Tibial artery (tissue), 4 donors: ENCODE measurements around the gene GPALPP1.
A peak's percentile ranks its signal among the peaks of the same experiment; 100 is the strongest.

ENCODE experiments used
- DNase-seq, 2 donors: peaks; one replicate each; pipeline ENCODE4 v3.0.0-alpha.2; 2019
- H3K27ac ChIP-seq, 2 donors: fragments of 200-600 bp; sonication (generic) in 1 of 2; 1 replicate in 1 of 2; 2 replicates in 1 of 2; pipeline ENCODE4 v1.5.1; 2018 to 2019; ENCODE audit warnings: mild to moderate bottlenecking in 1 of 2
- H3K27me3 ChIP-seq, 2 donors: fragments of 200-600 bp; sonication (generic) in 1 of 2; one replicate each; pipeline versions ENCODE4 v1.5.1 to v1.6.0; 2016 to 2019
- H3K36me3 ChIP-seq, 3 donors: fragments of 200-600 bp; sonication (generic) in 2 of 3; one replicate each; pipeline ENCODE4 v1.5.1; 2016 to 2019; ENCODE audit warnings: mild to moderate bottlenecking in 2 of 3
- H3K4me1 ChIP-seq, 4 donors: fragments of 200-600 bp; sonication (generic) in 2 of 4; 1 replicate in 3 of 4; 2 replicates in 1 of 4; pipeline ENCODE4 v1.5.1; 2016 to 2019
- H3K4me3 ChIP-seq, 2 donors: fragments of 200-600 bp; sonication (generic) in 1 of 2; 1 replicate in 1 of 2; 2 replicates in 1 of 2; pipeline ENCODE4 v1.5.1; 2018 to 2019; ENCODE audit warnings: mild to moderate bottlenecking in 2 of 2
- H3K9me3 ChIP-seq, 3 donors: fragments of 200-600 bp; sonication (generic) in 1 of 3; one replicate each; pipeline ENCODE4 v1.5.1; 2016 to 2019
- intact Hi-C: fragments of 100-400 bp; cut with DNase I; formaldehyde crosslinking; loops from one replicate; pipeline ENCODE4 v1.15.0; 2023; ENCODE audit warnings: low total_unique reads
- TF ChIP-seq, protein P1 (sequence below), 2 experiments: fragments of 200-600 bp in 1 of 2; fragments of 450-650 bp in 1 of 2; IDR thresholded peaks; one replicate each; pipeline ENCODE4 v1.5.1; 2017 to 2019; ENCODE audit warnings: antibody characterized with exemption in 2 of 2, mild to moderate bottlenecking in 1 of 2, moderate library complexity in 1 of 2

Gene GPALPP1

DNA sequence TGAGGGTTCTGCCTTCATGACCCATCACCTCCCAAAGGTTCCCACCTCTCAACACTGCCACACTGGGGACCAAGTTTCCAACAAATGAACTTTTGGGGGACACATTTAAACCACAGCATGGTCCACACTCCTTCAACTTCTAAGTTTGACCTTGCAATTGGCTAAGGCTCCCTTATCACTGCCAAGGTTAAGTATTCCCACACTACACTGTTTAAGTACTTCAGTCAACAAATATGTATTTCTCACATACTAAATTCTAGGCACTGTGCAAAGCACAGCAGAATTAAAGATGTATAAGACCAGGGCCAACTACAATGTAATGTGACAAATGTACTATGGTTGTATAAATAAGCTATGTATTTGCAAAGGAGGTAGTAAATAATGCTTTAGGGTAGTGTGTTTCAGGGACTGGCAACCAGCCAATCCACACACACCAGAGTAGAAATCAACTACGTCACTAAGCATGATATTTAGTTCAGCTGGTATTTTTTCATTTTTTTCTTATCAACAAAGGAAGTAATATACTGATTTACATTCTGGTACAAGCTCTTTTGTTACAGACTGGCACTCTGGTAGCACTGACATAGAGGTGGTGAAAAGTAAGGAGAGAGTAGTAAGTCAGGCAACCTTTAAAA, 12.3 kb upstream of the GPALPP1 start:
- Histone ChIP-seq H3K4me1 (peaks cover 0 to 6% (median 2%) of the 10 kb centered on the region in 4 donors), H3K27ac (no peak overlapping the region), H3K36me3 (peaks cover 22 to 50% (median 30%) of the 10 kb centered on the region in 3 donors), H3K27me3 (no peaks in the 10 kb centered on the region), H3K9me3 (no peaks in the 10 kb centered on the region), H3K4me3 (no peak overlapping the region)
- intact Hi-C loops, result loop anchor here (10.0 kb wide), 1 partner anchor 1072 kb away; no protein-coding TSS in a partner anchor
- DNase-seq, result no peak
- TF ChIP-seq, protein P1, sequence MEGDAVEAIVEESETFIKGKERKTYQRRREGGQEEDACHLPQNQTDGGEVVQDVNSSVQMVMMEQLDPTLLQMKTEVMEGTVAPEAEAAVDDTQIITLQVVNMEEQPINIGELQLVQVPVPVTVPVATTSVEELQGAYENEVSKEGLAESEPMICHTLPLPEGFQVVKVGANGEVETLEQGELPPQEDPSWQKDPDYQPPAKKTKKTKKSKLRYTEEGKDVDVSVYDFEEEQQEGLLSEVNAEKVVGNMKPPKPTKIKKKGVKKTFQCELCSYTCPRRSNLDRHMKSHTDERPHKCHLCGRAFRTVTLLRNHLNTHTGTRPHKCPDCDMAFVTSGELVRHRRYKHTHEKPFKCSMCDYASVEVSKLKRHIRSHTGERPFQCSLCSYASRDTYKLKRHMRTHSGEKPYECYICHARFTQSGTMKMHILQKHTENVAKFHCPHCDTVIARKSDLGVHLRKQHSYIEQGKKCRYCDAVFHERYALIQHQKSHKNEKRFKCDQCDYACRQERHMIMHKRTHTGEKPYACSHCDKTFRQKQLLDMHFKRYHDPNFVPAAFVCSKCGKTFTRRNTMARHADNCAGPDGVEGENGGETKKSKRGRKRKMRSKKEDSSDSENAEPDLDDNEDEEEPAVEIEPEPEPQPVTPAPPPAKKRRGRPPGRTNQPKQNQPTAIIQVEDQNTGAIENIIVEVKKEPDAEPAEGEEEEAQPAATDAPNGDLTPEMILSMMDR (IDR thresholded peaks at IDR 0.05), result no peak

GRCh38 chr13:44978328-44978727, 11.0 kb upstream of the GPALPP1 start:
- Histone ChIP-seq H3K9me3 (no peaks in the 10 kb centered on the region), H3K27me3 (no peaks in the 10 kb centered on the region), H3K36me3 (peaks cover 22 to 50% (median 30%) of the 10 kb centered on the region in 3 donors), H3K4me1 (peaks cover 0 to 1% (median under 1%) of the 10 kb centered on the region in 4 donors), H3K4me3 (no peak overlapping the region), H3K27ac (no peak overlapping the region)
- intact Hi-C loops, result loop anchor here (10.0 kb wide), 1 partner anchor 1074 kb away; no protein-coding TSS in a partner anchor
- DNase-seq, result no peak
- TF ChIP-seq, protein P1 (IDR thresholded peaks at IDR 0.05), result no peak

GRCh38 chr13:44989941-44990340, 603 bp downstream of the GPALPP1 start:
- Histone ChIP-seq H3K4me1 (peaks cover 0 to 52% (median 29%) of the 10 kb centered on the region in 4 donors), H3K27ac (peak overlapping the region; percentile 90 to 94), H3K36me3 (peaks cover 0 to 4% (median 0%) of the 10 kb centered on the region in 3 donors), H3K4me3 (peak overlapping the region; percentile 86 to 98), H3K27me3 (no peaks in the 10 kb centered on the region), H3K9me3 (no peaks in the 10 kb centered on the region)
- TF ChIP-seq, protein P1 (IDR thresholded peaks at IDR 0.05), result no peak
- intact Hi-C loops, result no loop called here
- DNase-seq, result no peak

- TF ChIP-seq, protein P1 (IDR thresholded peaks at IDR 0.05), result no peak
- intact Hi-C loops, result no loop called here
- Histone ChIP-seq H3K4me3 (no peak overlapping the region), H3K27ac (no peak overlapping the region), H3K4me1 (no peaks in the 10 kb centered on the region), H3K36me3 (peaks cover 29 to 53% (median 32%) of the 10 kb centered on the region in 3 donors), H3K9me3 (no peaks in the 10 kb centered on the region), H3K27me3 (no peaks in the 10 kb centered on the region)
- DNase-seq, result no peak
These were observed 14.1 kb downstream of the GPALPP1 start for GRCh38 chr13:45003417-45003816.

DNA sequence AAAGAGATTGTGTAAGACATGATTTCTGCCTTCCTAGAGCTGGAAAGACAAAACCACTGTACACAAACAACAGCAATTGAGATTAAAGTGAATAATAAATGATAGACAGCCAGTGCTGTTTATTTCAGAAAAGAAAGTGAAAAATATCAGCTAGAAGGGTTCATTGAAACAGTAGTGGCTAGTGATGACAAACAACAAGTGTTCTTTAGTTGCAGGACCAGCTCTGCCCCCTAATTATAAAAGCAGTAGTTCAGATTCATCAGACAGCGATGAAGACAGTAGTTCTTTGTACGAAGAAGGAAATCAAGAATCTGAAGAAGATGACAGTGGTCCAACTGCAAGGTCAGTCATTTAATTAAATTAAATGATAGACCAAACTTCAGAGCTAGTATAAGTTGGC, 14.8 kb downstream of the GPALPP1 start:
- Histone ChIP-seq H3K4me1 (no peaks in the 10 kb centered on the region), H3K27ac (no peak overlapping the region), H3K27me3 (no peaks in the 10 kb centered on the region), H3K4me3 (no peak overlapping the region), H3K9me3 (no peaks in the 10 kb centered on the region), H3K36me3 (peaks cover 34 to 59% (median 38%) of the 10 kb centered on the region in 3 donors)
- intact Hi-C loops, result no loop called here
- TF ChIP-seq, protein P1 (IDR thresholded peaks at IDR 0.05), result no peak
- DNase-seq, result no peak
